Activated T-cell treated with anti-CD3 and anti-CD28 coated beads, Interleukin-2, amount 50 U/mL, for 48 hours (primary cell): ENCODE results near the gene ZNF570.

ENCODE experiments used
- DNase-seq, 2 experiments: peaks; one replicate each; pipeline ENCODE4 v3.0.0-alpha.2; 2020

The ZNF570 gene

GRCh38 chr19:37468961-37469777 is at the start of gene ZNF570:
Gene ZNF570, plus strand, starts transcription at chr19:37469356. Its CDS starts 999 bp downstream, at chr19:37470355.
- peak; percentile 88 to 92 for DNase-seq

GRCh38 chr19:37452500-37453245 is 16.5 kb upstream of the ZNF570 start:
- DNase-seq = no peak

- DNase-seq = no peak
Observed at GRCh38 chr19:37466277-37466797, 2.8 kb upstream of the ZNF570 start.

- DNase-seq = peak; percentile 90
Observed at GRCh38 chr19:37466798-37467607, 2.2 kb upstream of the ZNF570 start, which contains the start of gene ZNF569. Gene ZNF569, minus strand, starts transcription at chr19:37467444. Its CDS starts 22,523 bp downstream, at chr19:37444921.

- no peak for DNase-seq
Observed at GRCh38 chr19:37467608-37468090, 1.5 kb upstream of the ZNF570 start.

GRCh38 chr19:37470216-37470615 is 1.1 kb downstream of the ZNF570 start:
- no peak for DNase-seq

GRCh38 chr19:37472165-37472564 is 3.0 kb downstream of the ZNF570 start:
- no peak for DNase-seq

GRCh38 chr19:37484406-37485168 is 15.4 kb downstream of the ZNF570 start:
- no peak for DNase-seq

GRCh38 chr19:37492213-37492612 is 23.1 kb downstream of the ZNF570 start:
- no peak for DNase-seq

GRCh38 chr19:37505958-37506386 is 36.8 kb downstream of the ZNF570 start:
- no peak for DNase-seq

GRCh38 chr19:37506387-37507166 is 37.4 kb downstream of the ZNF570 start, which contains the start of gene ZNF793:
Gene ZNF793, plus strand, starts transcription at chr19:37506939. Its CDS starts 16,501 bp downstream, at chr19:37523440.
- peak; percentile 83 to 85 for DNase-seq

GRCh38 chr19:37507167-37507464 is 38.0 kb downstream of the ZNF570 start:
- no peak for DNase-seq

- DNase-seq = no peak
Observed at GRCh38 chr19:37511186-37511585, 42.0 kb downstream of the ZNF570 start.

GRCh38 chr19:37511821-37512220 is 42.7 kb downstream of the ZNF570 start:
- no peak for DNase-seq

GRCh38 chr19:37513397-37513796 is 44.2 kb downstream of the ZNF570 start:
- DNase-seq = no peak

- no peak for DNase-seq
Observed at GRCh38 chr19:37519890-37520289, 50.7 kb downstream of the ZNF570 start.

- DNase-seq = no peak
Observed at GRCh38 chr19:37537391-37537947, 68.3 kb downstream of the ZNF570 start.
